Measurements from ENCODE around the gene DPEP1.
"Not testable (repeated sequence)": the region's sequence is repeated elsewhere in the genome, so short reads cannot be mapped to it uniquely, and the experiment has no call there.

DPEP1 gene

DNA sequence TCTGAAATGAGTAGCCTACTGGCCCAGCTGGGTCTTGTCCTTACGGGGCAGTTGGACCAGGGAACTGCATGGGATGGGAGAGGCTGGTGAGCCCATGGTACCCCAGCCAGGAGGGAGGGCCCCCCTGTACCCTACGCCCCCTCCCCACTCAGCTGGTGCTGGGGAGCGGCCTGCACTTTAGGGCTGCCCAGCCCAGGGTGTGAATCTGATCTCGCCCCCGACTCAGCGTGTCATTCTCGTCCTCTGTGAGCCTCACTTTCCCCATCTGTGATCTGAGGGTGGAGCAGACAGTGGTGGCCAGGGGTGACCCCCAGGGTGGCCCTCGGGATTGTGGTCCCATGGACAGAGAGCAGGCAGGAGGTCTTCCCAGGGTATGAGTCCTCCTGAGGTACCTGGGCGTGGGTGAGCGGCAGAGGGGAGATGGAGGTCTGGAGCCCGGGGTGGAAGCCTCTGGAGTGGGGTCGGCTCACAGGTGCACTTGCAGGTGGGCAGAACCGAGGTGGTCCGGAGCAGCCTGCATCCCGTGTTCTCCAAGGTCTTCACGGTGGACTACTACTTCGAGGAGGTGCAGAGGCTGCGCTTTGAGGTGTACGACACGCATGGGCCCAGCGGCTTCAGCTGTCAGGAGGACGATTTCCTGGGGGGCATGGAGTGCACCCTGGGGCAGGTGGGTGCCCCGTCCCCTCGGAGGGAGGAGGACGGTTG, 36.2 kb upstream of the DPEP1 start:
- DNase-seq, result no peak

GRCh38 chr16:89579351-89579750, 34.1 kb upstream of the DPEP1 start:
- no peak for DNase-seq

DNA sequence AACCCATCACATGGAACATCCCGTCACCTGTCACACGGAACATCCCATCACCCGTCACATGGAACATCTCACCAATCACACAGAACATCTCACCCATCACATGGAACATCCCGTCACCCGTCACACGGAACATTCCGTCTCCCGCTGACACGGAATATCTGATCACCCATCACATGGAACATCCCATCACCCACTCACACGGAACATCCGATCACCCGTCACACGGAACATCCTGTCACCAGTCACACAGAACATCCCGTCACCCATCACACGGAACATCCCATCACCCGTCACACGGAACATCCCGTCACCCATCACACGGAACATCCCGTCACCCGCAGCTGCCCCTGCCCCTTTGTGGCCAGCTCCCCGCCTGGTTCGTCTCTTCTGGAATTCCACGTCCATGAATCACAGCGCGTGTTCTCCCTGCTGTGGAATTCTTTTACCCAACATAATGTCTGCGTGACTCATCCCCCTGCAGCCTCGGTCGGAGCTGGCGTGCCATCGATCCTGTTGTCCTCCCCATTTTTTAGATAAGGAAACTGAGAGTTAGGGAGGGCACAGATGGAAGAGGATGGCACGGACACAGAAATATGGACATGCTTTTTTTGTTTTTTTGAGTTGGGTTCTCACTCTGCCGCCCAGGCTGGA, 32.3 kb upstream of the DPEP1 start:
- DNase-seq, result no peak

GRCh38 chr16:89581861-89582563, 31.4 kb upstream of the DPEP1 start:
- DNase-seq, result no peak

DNA sequence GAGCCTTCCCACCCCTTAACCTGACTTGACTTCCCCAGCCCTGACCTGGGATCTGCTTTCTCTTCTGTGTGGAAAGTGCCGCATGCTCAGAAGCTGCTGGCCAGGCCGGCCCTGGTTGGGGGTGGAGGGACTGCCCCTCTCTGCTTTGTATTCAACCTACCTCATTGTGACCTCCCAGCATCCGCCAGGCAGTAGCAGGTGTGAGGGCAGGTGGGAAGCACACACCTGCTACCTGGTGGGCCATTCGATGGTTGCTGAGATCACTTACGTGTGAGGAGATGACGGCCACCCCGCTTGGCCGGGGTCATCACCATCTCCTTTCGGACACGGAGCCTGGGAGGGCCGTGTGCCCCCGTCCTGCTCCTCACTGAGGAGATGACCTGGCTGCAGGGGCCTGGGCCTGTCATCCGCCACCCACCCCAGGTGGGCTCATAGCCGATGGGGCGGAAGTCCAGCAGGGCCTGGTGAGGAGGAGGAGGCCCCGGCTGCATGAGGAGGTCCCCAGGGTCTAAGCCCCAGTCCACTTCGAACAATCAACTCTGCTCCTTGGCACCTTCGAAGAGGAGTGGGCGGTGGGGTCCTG, 30.7 kb upstream of the DPEP1 start:
- DNase-seq, result no peak

- DNase-seq, result no peak
Measured at GRCh38 chr16:89583197-89583894, 30.1 kb upstream of the DPEP1 start.

DNA sequence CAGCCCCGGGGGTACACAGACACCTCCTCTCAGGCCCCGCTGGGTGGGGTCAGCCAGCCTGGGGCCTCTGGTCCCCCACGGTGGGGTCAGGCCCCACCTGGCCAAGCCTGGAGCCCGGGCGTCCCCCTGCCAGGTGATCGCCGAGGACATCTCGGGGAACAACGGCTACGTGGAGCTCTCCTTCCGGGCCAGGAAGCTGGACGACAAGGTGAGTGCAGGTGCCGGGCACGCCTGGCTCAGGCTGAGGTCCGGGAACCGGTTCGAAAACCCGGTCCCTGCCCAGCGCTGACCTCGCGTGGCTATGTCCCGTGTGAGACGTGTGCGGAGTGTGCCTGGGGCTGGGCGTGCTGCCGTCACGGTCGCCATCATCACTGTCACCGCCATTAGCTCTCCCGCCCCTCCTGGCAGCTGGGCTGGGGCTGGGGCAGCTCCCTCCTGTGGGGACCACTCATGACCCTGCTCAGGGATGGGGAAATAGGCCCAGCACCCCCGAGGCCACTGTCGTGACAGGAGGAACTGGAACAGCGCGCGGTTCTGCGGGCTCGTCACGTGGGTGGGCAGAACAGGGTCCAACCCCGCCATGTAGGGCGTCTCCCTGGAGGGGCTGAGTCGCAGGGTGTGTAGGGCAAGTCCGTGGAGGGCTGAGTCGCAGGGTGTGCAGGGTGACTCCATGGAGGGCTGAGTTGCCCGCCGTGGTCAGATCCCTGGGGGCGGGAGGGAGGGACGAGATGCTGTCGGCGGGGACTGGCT, 29.4 kb upstream of the DPEP1 start:
- DNase-seq, result no peak

GRCh38 chr16:89584768-89585549, 28.5 kb upstream of the DPEP1 start:
- DNase-seq, result no peak

DNA sequence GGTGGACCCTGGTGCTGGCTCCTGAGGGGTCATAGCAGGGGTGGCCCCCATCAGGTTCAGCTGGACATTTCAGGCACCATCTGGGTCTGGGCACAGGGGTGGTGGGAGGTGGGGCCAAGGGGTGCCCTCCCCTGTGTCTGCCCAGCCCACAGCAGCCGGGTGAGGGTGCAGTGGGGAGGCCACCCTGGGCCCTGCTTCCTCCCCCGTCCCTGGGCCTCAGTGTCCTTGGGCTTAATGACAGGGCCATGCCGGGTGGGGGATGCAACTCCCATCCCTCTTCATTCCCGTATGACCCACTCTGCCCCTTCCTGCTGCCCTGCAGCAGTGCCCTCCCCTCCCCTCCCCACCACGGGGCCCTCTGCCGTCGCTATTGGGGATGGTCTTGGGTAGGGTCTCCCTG, 27.2 kb upstream of the DPEP1 start:
- DNase-seq, result no peak

DNA sequence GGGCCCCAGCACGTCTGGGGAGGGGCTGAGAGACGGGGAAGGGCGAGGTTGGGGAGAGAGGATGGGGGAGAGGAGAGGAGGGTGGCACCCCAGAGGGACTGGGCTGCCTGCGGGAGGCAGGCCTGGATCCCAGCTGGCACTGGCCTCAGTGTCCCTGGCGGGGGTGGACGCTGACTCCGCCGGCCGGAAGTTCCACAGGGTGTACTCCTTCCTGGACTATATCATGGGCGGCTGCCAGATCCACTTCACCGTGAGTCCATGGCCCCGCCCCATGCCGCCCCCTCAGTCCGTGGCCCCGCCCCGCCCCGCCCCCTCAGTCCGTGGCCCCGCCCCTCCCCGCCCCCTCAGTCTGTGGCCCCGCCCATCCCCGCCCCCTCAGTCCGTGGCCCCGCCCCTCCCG, 26.6 kb upstream of the DPEP1 start:
- DNase-seq, result no peak

DNA sequence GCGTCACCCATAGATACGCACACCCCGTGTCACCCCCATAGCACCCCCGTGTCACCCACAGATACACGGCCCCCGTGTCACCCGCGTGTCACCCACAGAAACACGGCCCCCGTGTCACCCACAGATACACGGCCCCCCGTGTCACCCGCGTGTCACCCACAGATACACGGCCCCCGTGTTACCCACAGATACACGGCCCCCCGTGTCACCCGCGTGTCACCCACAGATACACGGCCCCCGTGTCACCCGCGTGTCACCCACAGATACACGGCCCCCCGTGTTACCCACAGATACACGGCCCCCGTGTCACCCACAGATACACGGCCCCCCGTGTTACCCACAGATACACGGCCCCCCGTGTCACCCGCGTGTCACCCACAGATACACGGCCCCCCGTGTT, 25.8 kb upstream of the DPEP1 start:
- not testable (repeated sequence) for DNase-seq

GRCh38 chr16:89588413-89589109, 24.9 kb upstream of the DPEP1 start:
- DNase-seq, result no peak

DNA sequence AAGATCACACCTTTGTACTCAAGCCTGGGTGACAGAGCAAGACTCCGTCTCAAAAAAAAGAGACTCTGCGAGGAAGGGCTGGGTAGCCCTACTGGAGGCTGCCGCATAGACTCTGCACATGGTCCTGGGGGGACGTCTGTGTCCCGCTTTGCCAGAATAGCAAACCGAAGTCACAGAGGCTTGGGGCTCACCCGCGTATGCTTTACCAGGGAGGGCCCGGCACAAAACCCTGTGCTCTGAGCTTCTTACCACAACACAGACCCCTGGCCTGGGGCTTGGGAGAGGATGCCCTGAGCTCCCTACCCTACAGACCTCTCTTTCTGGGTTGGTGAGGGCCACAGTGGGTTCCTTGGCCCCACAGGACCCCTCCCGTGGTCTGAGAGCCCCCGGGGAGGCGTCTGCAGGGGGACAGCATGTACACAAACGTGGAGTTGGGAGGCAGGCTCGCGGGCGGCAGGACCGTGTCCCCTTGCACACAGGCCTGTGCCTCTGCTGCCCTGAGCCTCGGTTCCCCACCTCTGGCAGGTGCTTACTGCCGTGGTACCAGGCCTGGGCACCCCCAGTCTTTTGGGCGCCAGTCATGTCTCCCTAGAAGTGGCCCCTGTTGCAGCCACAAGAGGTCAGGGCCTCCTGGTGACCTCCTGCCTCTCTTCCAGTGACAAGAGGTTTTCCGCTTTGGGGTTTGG, 24.1 kb upstream of the DPEP1 start:
- DNase-seq, result no peak

- peak; percentile 16 to 19 for DNase-seq
Measured at GRCh38 chr16:89593841-89594240, 19.6 kb upstream of the DPEP1 start.

DNA sequence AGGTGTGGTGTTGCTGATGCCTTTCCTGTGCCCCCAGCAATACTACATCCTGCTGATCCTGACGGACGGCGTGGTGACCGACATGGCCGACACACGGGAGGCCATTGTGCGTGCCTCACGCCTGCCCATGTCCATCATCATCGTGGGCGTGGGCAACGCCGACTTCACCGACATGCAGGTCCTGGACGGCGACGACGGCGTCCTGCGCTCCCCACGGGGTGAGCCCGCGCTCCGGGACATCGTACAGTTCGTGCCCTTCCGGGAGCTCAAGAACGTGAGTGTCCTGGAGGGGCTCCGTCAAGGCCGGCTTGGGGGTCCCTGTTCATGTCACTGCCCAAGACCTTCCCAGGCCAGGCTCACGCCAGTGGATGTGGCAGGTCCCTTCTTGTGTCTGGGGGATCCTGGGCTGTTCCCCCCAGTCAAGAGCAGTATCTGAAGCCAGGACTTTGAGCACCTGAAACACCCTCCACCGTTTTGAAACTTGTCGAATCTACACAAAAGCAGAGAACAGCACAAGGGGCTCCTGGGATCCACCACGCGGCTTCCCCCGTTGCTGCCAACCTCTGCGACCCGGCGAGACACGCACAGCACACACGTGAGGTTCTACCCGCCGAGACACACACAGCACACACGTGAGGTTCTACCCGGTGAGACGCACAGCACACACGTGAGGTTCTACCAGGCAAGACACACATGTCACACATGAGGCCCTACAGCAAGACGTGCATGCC, 17.9 kb upstream of the DPEP1 start:
- no peak for DNase-seq

- no peak for DNase-seq
Measured at GRCh38 chr16:89596061-89596689, 17.3 kb upstream of the DPEP1 start.

- no peak for DNase-seq
Measured at GRCh38 chr16:89596957-89597649, 16.3 kb upstream of the DPEP1 start.

- no peak for DNase-seq
Measured at GRCh38 chr16:89598199-89598598, 15.2 kb upstream of the DPEP1 start.
